Natural killer cell (primary cell): ENCODE data around the gene ZPR1. TPM values are rescaled to one million over a fixed set of nuclear protein-coding genes. Genes with fewer than 3 reads are reported as not detected.
"Not testable (repeated sequence)": the region's sequence is repeated elsewhere in the genome, so short reads cannot be mapped to it uniquely, and the experiment has no call there.

Experiments
- ATAC-seq, 3 donors: fragments of 150-1000 bp in 2 of 3; fragments of 200-7000 bp in 1 of 3; cut with Tn5 transposase; 1 replicate in 1 of 3; 2 replicates in 2 of 3; pipeline ENCODE4 v1.10.0; 2021; ENCODE audit warnings: mild to moderate bottlenecking in 2 of 3, moderate library complexity in 2 of 3
- DNase-seq, 2 donors: peaks; one replicate each; pipeline versions ENCODE4 v3.0.0 to v3.0.0-alpha.2; 2013 to 2021; ENCODE audit warnings: mixed read lengths in 1 of 2
- H3K27ac ChIP-seq: one replicate; pipeline ENCODE4 v1.5.1; 2013; ENCODE audit warnings: mild to moderate bottlenecking, low read length
- H3K27me3 ChIP-seq: one replicate; pipeline ENCODE4 v1.6.1; 2013; ENCODE audit warnings: low read length; ENCODE audit not compliant: control insufficient read depth, insufficient read depth
- H3K36me3 ChIP-seq: one replicate; pipeline ENCODE4 v1.6.1; 2013; ENCODE audit warnings: low read length; ENCODE audit not compliant: control insufficient read depth, insufficient read depth
- H3K4me1 ChIP-seq: one replicate; pipeline ENCODE4 v1.6.1; 2013; ENCODE audit warnings: low read length; ENCODE audit not compliant: control insufficient read depth, insufficient read depth
- H3K4me3 ChIP-seq: one replicate; pipeline ENCODE4 v1.5.1; 2013; ENCODE audit warnings: low read length
- H3K9me3 ChIP-seq: one replicate; pipeline ENCODE4 v1.6.1; 2013; ENCODE audit warnings: low read length; ENCODE audit not compliant: control insufficient read depth, insufficient read depth
- H3K27ac Mint-ChIP-seq, 2 donors: one replicate each; pipeline ENCODE4 v1.8.0; 2022; ENCODE audit warnings: mild to moderate bottlenecking in 2 of 2, mixed read lengths in 2 of 2, moderate library complexity in 1 of 2
- H3K27me3 Mint-ChIP-seq, 2 donors: one replicate each; pipeline ENCODE4 v1.8.0; 2022; ENCODE audit warnings: low read depth in 2 of 2, mixed read lengths in 2 of 2
- H3K36me3 Mint-ChIP-seq: one replicate; pipeline ENCODE4 v1.8.0; 2022; ENCODE audit warnings: mixed read lengths
- H3K4me1 Mint-ChIP-seq, 2 donors: one replicate each; pipeline ENCODE4 v1.8.0; 2022; ENCODE audit warnings: mixed read lengths in 2 of 2
- H3K4me3 Mint-ChIP-seq: one replicate; pipeline ENCODE4 v1.8.0; 2022; ENCODE audit warnings: mild to moderate bottlenecking, moderate library complexity, mixed read lengths
- H3K9me3 Mint-ChIP-seq, 2 donors: one replicate each; pipeline ENCODE4 v1.8.0; 2022; ENCODE audit warnings: mixed read lengths in 2 of 2
- CTCF ChIP-seq: fragments of 200-600 bp; IDR thresholded peaks from one replicate; pipeline ENCODE4 v1.8.0; 2022; ENCODE audit warnings: antibody characterized with exemption
- WGBS: methylation state at CpG from one replicate; pipeline ENCODE4 v1.1.7; 2013; ENCODE audit warnings: missing lambda C conversion rate; ENCODE audit not compliant: insufficient coverage; 5-methylcytosine and 5-hydroxymethylcytosine counted together
- intact Hi-C: fragments of 100-400 bp; cut with micrococcal nuclease; formaldehyde crosslinking; loops from one replicate; pipeline ENCODE4 v1.14.2; 2022
- total RNA-seq, 4 donors: library from RNA; stranded (reverse); fragments of 120-200 nt in 1 of 4; gene quantifications; one replicate each; pipeline versions ENCODE4 v1.2.3 to v1.2.4, GENCODE V29; 2013 to 2022

Gene ZPR1
- total RNA-seq, 3 donors from 2014 or later (not counting 1 experiment from before 2014, with no cell fraction given): 92.0 to 107 (median 92.6) TPM

GRCh38 chr11:116807601-116808261, 19.9 kb upstream of the ZPR1 start:
- Histone ChIP-seq H3K4me3 (no peak overlapping the region), H3K9me3 (no peaks in the 10 kb centered on the region), H3K36me3 (no peaks in the 10 kb centered on the region), H3K27ac (no peak overlapping the region), H3K4me1 (no peaks in the 10 kb centered on the region), H3K27me3 (no peaks in the 10 kb centered on the region)
- no peak overlapping the region for H3K4me3 Mint-ChIP-seq
- DNase-seq: no peak
- no peaks in the 10 kb centered on the region for H3K9me3 Mint-ChIP-seq
- intact Hi-C loops: no loop called here
- no peak overlapping the region for H3K27ac Mint-ChIP-seq
- ATAC-seq: no peak
- no peak for TF ChIP-seq CTCF
- H3K36me3 Mint-ChIP-seq: no peaks in the 10 kb centered on the region
- no peaks in the 10 kb centered on the region for H3K4me1 Mint-ChIP-seq
- 97% methylated on average over 6 of the region's 6 CpGs for WGBS
- peaks cover 2 to 8% of the 10 kb centered on the region in 2 donors for H3K27me3 Mint-ChIP-seq

- ATAC-seq: no peak
- Mint-ChIP-seq H3K36me3 (no peaks in the 10 kb centered on the region), H3K4me1 (no peaks in the 10 kb centered on the region), H3K27me3 (peaks cover 8 to 21% of the 10 kb centered on the region in 2 donors), H3K9me3 (no peaks in the 10 kb centered on the region), H3K4me3 (no peak overlapping the region), H3K27ac (no peak overlapping the region)
- Histone ChIP-seq H3K27ac (no peak overlapping the region), H3K4me1 (no peaks in the 10 kb centered on the region), H3K9me3 (no peaks in the 10 kb centered on the region), H3K36me3 (no peaks in the 10 kb centered on the region), H3K27me3 (no peaks in the 10 kb centered on the region), H3K4me3 (no peak overlapping the region)
- TF ChIP-seq CTCF: no peak
- DNase-seq: no peak
- WGBS: 73% methylated on average over 3 of the region's 3 CpGs
- intact Hi-C loops: no loop called here
These were observed 16.2 kb upstream of the ZPR1 start for GRCh38 chr11:116804001-116804400.

GRCh38 chr11:116801662-116802061, 13.8 kb upstream of the ZPR1 start:
- H3K36me3 Mint-ChIP-seq, H3K9me3 Mint-ChIP-seq, H3K4me1 ChIP-seq, H3K27me3 ChIP-seq, H3K27ac ChIP-seq, intact Hi-C loops, H3K27ac Mint-ChIP-seq, H3K4me1 Mint-ChIP-seq, H3K9me3 ChIP-seq, DNase-seq, H3K36me3 ChIP-seq, H3K4me3 Mint-ChIP-seq, ATAC-seq, H3K4me3 ChIP-seq: not testable (repeated sequence)
- H3K27me3 Mint-ChIP-seq: peaks cover 6 to 26% of the 10 kb centered on the region in 2 donors

- DNase-seq (no peak), ATAC-seq (no peak)
- Mint-ChIP-seq H3K27me3 (peaks cover 6 to 26% of the 10 kb centered on the region in 2 donors), H3K36me3 (no peaks in the 10 kb centered on the region), H3K27ac (no peak overlapping the region), H3K9me3 (no peaks in the 10 kb centered on the region), H3K4me1 (no peaks in the 10 kb centered on the region), H3K4me3 (no peak overlapping the region)
- Histone ChIP-seq H3K4me3 (no peak overlapping the region), H3K27me3 (no peaks in the 10 kb centered on the region), H3K27ac (no peak overlapping the region), H3K4me1 (no peaks in the 10 kb centered on the region), H3K9me3 (no peaks in the 10 kb centered on the region), H3K36me3 (no peaks in the 10 kb centered on the region)
- WGBS: 95% methylated on average over 2 of the region's 2 CpGs
- TF ChIP-seq CTCF: no peak
- intact Hi-C loops: no loop called here
These were observed 12.8 kb upstream of the ZPR1 start for GRCh38 chr11:116800610-116801009.
